ENCODE data around the gene IFI27.

DNA sequence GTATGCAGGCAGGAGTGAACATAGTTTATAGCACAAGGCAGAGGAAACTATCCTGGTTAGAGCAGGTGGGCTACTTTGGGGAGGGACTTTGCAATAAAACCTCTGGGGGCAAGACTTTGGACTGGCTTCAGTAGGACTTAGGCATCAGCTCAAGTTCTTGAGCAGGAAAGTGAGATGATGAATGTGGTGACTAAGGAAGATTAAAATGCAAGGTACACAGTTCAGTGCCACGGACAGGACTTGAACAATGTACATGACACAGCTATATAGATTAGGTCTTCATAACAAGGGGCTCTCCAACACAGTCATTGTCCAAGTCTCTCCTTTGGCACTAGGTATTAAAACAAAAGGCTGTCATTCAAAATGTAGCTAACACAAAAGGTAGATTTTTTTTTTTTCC lies 42.1 kb downstream of the IFI27 start:
- TF ChIP-seq, protein P1, sequence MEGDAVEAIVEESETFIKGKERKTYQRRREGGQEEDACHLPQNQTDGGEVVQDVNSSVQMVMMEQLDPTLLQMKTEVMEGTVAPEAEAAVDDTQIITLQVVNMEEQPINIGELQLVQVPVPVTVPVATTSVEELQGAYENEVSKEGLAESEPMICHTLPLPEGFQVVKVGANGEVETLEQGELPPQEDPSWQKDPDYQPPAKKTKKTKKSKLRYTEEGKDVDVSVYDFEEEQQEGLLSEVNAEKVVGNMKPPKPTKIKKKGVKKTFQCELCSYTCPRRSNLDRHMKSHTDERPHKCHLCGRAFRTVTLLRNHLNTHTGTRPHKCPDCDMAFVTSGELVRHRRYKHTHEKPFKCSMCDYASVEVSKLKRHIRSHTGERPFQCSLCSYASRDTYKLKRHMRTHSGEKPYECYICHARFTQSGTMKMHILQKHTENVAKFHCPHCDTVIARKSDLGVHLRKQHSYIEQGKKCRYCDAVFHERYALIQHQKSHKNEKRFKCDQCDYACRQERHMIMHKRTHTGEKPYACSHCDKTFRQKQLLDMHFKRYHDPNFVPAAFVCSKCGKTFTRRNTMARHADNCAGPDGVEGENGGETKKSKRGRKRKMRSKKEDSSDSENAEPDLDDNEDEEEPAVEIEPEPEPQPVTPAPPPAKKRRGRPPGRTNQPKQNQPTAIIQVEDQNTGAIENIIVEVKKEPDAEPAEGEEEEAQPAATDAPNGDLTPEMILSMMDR (IDR thresholded peaks at IDR 0.05) = no peak
- TF ChIP-seq EZH2 (IDR thresholded peaks at IDR 0.05; ENCODE audit: borderline replicate concordance, insufficient read depth, low read depth, low read length, poor library complexity, severe bottlenecking) = no peak

Measured in B cell (primary cell).